ENCODE data around the gene ZNF608.

- TF ChIP-seq CTCF (IDR thresholded peaks at IDR 0.05; ENCODE audit: extremely low read depth in 1 of 2, insufficient read depth in 1 of 2, low read depth in 1 of 2, low read length in 2 of 2): no peak
- no peak for TF ChIP-seq MYC (IDR thresholded peaks at IDR 0.05; ENCODE audit: low read depth, low read length)
- no peak for TF ChIP-seq POLR2A (IDR thresholded peaks at IDR 0.05; ENCODE audit: low read depth, low read length)
- TF ChIP-seq, protein P1, sequence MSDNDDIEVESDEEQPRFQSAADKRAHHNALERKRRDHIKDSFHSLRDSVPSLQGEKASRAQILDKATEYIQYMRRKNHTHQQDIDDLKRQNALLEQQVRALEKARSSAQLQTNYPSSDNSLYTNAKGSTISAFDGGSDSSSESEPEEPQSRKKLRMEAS (IDR thresholded peaks at IDR 0.05; ENCODE audit: insufficient read depth, insufficient read length): no peak
- no peak for TF ChIP-seq FOS (IDR thresholded peaks at IDR 0.05; ENCODE audit: borderline replicate concordance, insufficient read depth, low read length)
These were observed 6.8 kb downstream of the ZNF608 start for GRCh38 chr5:124739634-124740025.
